GM12873 (cell line): Measurements from ENCODE around the gene SYTL3.
A peak's percentile ranks its signal among the peaks of the same experiment; 100 is the strongest.

Experiments used
- CTCF ChIP-seq: IDR thresholded peaks from 2 replicates; pipeline ENCODE4 v1.5.1; 2012; ENCODE audit warnings: low read depth, mild to moderate bottlenecking, moderate library complexity, low read length, control low read depth; ENCODE audit not compliant: insufficient read depth; ENCODE audit errors: missing control alignments

Gene SYTL3

GRCh38 chr6:158649289-158650143 is at the start of gene SYTL3:
Gene SYTL3, plus strand, starts transcription at chr6:158650054. Its CDS starts 13,215 bp downstream, at chr6:158663269.
- no peak for TF ChIP-seq CTCF

GRCh38 chr6:158603261-158604047 is 46.4 kb upstream of the SYTL3 start:
- no peak for TF ChIP-seq CTCF

- TF ChIP-seq CTCF = no peak
Observed at GRCh38 chr6:158604048-158604406, 45.8 kb upstream of the SYTL3 start.

GRCh38 chr6:158605266-158605878 is 44.5 kb upstream of the SYTL3 start:
- TF ChIP-seq CTCF = peak; percentile 83

- TF ChIP-seq CTCF = no peak
Observed at GRCh38 chr6:158606935-158607334, 42.9 kb upstream of the SYTL3 start.

- no peak for TF ChIP-seq CTCF
Observed at GRCh38 chr6:158607411-158608170, 42.3 kb upstream of the SYTL3 start.

- TF ChIP-seq CTCF = no peak
Observed at GRCh38 chr6:158608221-158608620, 41.6 kb upstream of the SYTL3 start.
